Psoas muscle (tissue), 8 donors: ENCODE results near the gene SGMS1. TPM values are rescaled to one million over a fixed set of nuclear protein-coding genes. Genes with fewer than 3 reads are reported as not detected.

Experiments
- ATAC-seq, 4 donors: fragments of 200-7000 bp; cut with Tn5 transposase; one replicate each; pipeline ENCODE4 v1.9.1; 2020; ENCODE audit warnings: moderate library complexity in 3 of 4, mild to moderate bottlenecking in 2 of 4
- DNase-seq, 2 donors: peaks; one replicate each; pipeline ENCODE4 v3.0.0-alpha.2; 2020
- H3K27ac ChIP-seq: fragments of 200-600 bp; one replicate; pipeline ENCODE4 v1.8.0; 2022
- H3K27me3 ChIP-seq, 3 donors: fragments of 200-600 bp in 1 of 3; one replicate each; pipeline versions ENCODE4 v1.6.1 to v1.8.0; 2013 to 2022; ENCODE audit warnings: low read length in 2 of 3, mild to moderate bottlenecking in 2 of 3, moderate library complexity in 1 of 3; ENCODE audit not compliant: insufficient read depth in 3 of 3
- H3K36me3 ChIP-seq, 2 donors: fragments of 200-600 bp in 1 of 2; one replicate each; pipeline versions ENCODE4 v1.6.1 to v1.8.0; 2013 to 2022; ENCODE audit warnings: low read depth in 1 of 2, mild to moderate bottlenecking in 1 of 2, moderate library complexity in 1 of 2; ENCODE audit not compliant: insufficient read depth in 1 of 2
- H3K4me1 ChIP-seq: fragments of 200-600 bp; one replicate; pipeline ENCODE4 v1.8.0; 2022
- H3K4me3 ChIP-seq: fragments of 200-600 bp; one replicate; pipeline ENCODE4 v1.8.0; 2022; ENCODE audit warnings: mild to moderate bottlenecking
- H3K9me3 ChIP-seq: fragments of 200-600 bp; one replicate; pipeline ENCODE4 v1.8.0; 2022
- WGBS, 3 donors: extraction: QIAGEN DNeasy Blood & Tissue Kit; methylation state at CpG; one replicate each; pipeline versions ENCODE4 v1.1.6 to v1.1.7; 2013; 5-methylcytosine and 5-hydroxymethylcytosine counted together
- intact Hi-C, 2 donors: fragments of 100-400 bp; cut with DNase I; formaldehyde crosslinking; loops; one replicate each; pipeline versions ENCODE4 v1.11.0 to v1.14.2; 2022
- polyA plus RNA-seq, 3 donors: library from polyadenylated mRNA; stranded (reverse); fragments of 200-250 nt; gene quantifications; one replicate each; pipeline ENCODE4 v1.2.3, GENCODE V29; 2013
- total RNA-seq, 4 donors: library from RNA; stranded (reverse); fragmentation: NEBNext Ultra II Directional in 2 of 4; extraction: Animal tissue kit (Norgen Biotek cat#: 25700) in 2 of 4; gene quantifications; one replicate each; pipeline versions ENCODE4 v1.2.1 to v1.2.4, GENCODE V29; 2021 to 2023
- TF ChIP-seq, protein P1 (sequence below): fragments of 200-600 bp; IDR thresholded peaks from one replicate; pipeline ENCODE4 v1.8.0; 2022; ENCODE audit warnings: antibody characterized with exemption
- donor health status: healthy with polysubstance abuse.
- donor health status: DM: no; HTN: no; CAD: no; lungs with moderate emphysema.
- donor health status: Bipolar disorder and iron deficiency.
- donor health status: healthy.
- donor health status: DM: yes; HTN: yes; CAD: no.
- donor health status: DM: no; HTN: no; CAD: no.
- donor health status: DM: no; HTN: no; CAD: no.
- donor health status: DM: yes; HTN: yes; CAD: no.

SGMS1 gene
- total and polyA plus RNA-seq, 7 donors, result 6.2 to 16.7 (median 11.3) TPM

- DNase-seq (no peak), ATAC-seq (peak in 1 of 4 donors; percentile 59)
- no peak overlapping the region for H3K4me3 ChIP-seq
- intact Hi-C loops, result no loop called here
- no peaks in the 10 kb centered on the region for H3K4me1 ChIP-seq
- no peaks in the 10 kb centered on the region for H3K9me3 ChIP-seq
- H3K36me3 ChIP-seq, result peaks cover 3 to 53% of the 10 kb centered on the region in 2 donors
- no peaks in the 10 kb centered on the region for H3K27me3 ChIP-seq
- TF ChIP-seq, protein P1, sequence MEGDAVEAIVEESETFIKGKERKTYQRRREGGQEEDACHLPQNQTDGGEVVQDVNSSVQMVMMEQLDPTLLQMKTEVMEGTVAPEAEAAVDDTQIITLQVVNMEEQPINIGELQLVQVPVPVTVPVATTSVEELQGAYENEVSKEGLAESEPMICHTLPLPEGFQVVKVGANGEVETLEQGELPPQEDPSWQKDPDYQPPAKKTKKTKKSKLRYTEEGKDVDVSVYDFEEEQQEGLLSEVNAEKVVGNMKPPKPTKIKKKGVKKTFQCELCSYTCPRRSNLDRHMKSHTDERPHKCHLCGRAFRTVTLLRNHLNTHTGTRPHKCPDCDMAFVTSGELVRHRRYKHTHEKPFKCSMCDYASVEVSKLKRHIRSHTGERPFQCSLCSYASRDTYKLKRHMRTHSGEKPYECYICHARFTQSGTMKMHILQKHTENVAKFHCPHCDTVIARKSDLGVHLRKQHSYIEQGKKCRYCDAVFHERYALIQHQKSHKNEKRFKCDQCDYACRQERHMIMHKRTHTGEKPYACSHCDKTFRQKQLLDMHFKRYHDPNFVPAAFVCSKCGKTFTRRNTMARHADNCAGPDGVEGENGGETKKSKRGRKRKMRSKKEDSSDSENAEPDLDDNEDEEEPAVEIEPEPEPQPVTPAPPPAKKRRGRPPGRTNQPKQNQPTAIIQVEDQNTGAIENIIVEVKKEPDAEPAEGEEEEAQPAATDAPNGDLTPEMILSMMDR, result no peak
- WGBS, 3 donors, result 90 to 94% (median 92%) methylated on average over 4 of the region's 4 CpGs
- H3K27ac ChIP-seq, result no peak overlapping the region
Measured at GRCh38 chr10:50310560-50311174, 313.1 kb downstream of the SGMS1 start.

DNA sequence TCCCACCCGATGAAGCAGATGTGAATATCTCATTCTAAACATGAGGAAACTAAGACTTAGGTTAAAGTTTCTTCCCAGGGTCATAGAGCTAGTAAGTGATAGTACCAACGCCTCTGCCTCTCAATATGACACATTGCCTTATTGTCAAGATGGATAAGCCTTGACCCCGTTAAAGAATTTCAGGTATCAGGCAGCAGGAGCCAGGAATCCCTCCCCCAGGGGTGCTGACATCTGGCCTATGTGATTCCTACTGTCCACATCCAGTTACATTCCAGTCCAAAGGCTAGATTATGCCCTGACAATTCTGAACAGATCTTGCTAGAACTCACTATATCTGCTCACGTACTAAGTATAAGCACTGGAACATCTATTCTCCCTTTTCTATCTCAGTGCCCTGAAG is 314.4 kb downstream of the SGMS1 start:
- intact Hi-C loops, result no loop called here
- H3K4me3 ChIP-seq, result no peak overlapping the region
- 79 to 91% (median 83%) methylated on average over 4 of the region's 4 CpGs for WGBS, 3 donors
- DNase-seq, result no peak
- H3K27ac ChIP-seq, result no peak overlapping the region
- no peak for ATAC-seq
- no peaks in the 10 kb centered on the region for H3K27me3 ChIP-seq
- TF ChIP-seq, protein P1, result no peak
- H3K36me3 ChIP-seq, result peaks cover 3 to 56% of the 10 kb centered on the region in 2 donors
- H3K9me3 ChIP-seq, result no peaks in the 10 kb centered on the region
- H3K4me1 ChIP-seq, result no peaks in the 10 kb centered on the region

DNA sequence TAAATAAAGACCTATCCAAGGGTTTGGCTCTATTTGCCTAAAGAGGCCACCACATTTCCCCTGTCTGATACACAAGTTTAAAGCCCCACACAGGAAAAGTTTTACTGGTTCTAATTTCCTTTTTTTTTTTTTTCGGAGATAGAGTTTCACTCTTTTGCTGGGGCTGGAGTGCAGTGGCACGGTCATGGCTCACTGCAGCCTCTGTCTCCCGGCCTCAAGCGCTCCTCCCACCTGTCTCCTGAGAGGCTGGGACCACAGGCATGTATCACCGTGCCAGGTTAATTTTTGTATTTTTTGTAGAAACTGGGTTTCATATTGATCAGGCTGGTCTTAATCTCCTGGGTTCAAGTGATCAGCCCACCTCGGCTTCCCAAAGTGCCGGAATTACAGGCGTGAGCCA is 319.1 kb downstream of the SGMS1 start:
- intact Hi-C loops, result no loop called here
- WGBS, 3 donors, result 91 to 95% (median 93%) methylated on average over 8 of the region's 8 CpGs
- Histone ChIP-seq H3K9me3 (no peaks in the 10 kb centered on the region), H3K4me3 (no peak overlapping the region), H3K27me3 (no peaks in the 10 kb centered on the region), H3K4me1 (no peaks in the 10 kb centered on the region), H3K36me3 (peaks cover 3 to 39% of the 10 kb centered on the region in 2 donors), H3K27ac (no peak overlapping the region)
- TF ChIP-seq, protein P1, result no peak
- no peak for ATAC-seq
- no peak for DNase-seq

GRCh38 chr10:50299948-50300669 is 323.6 kb downstream of the SGMS1 start:
- Histone ChIP-seq H3K4me1 (no peaks in the 10 kb centered on the region), H3K4me3 (no peak overlapping the region), H3K9me3 (no peaks in the 10 kb centered on the region), H3K36me3 (no peaks in the 10 kb centered on the region), H3K27ac (no peak overlapping the region), H3K27me3 (no peaks in the 10 kb centered on the region)
- WGBS, 3 donors, result 94 to 97% (median 97%) methylated on average over 1 of the region's 1 CpG
- DNase-seq (no peak), ATAC-seq (no peak)
- intact Hi-C loops, result loop anchor here in 1 of 2 donors (10.0 kb wide), 1 partner anchor 325 kb away; the partner anchor contains the start of gene SGMS1
- TF ChIP-seq, protein P1, result no peak
